Testis (tissue), 3 donors: ENCODE measurements around the gene OR56A5. TPM values are rescaled to one million over a fixed set of nuclear protein-coding genes. Genes with fewer than 3 reads are reported as not detected.

Experiments used
- DNase-seq: peaks from one replicate; pipeline ENCODE4 v3.0.0-alpha.2; 2019
- H3K27ac ChIP-seq, 2 donors: fragments of 200-600 bp; sonication (generic); one replicate each; pipeline ENCODE4 v1.5.1; 2019
- H3K27me3 ChIP-seq: fragments of 200-600 bp; sonication (generic); one replicate; pipeline ENCODE4 v1.5.1; 2019
- H3K36me3 ChIP-seq: fragments of 200-600 bp; sonication (generic); one replicate; pipeline ENCODE4 v1.5.1; 2017; ENCODE audit warnings: low read depth; ENCODE audit errors: missing control alignments
- H3K4me1 ChIP-seq: fragments of 200-600 bp; sonication (generic); one replicate; pipeline ENCODE4 v1.5.1; 2019
- H3K4me3 ChIP-seq, 2 donors: fragments of 200-600 bp; sonication (generic); one replicate each; pipeline ENCODE4 v1.5.1; 2017 to 2019
- H3K9me3 ChIP-seq: fragments of 200-600 bp; sonication (generic); one replicate; pipeline ENCODE4 v1.5.1; 2017
- CTCF ChIP-seq, 3 experiments: fragments of 450-650 bp in 2 of 3; fragments of 200-600 bp in 1 of 3; sonication (generic) in 1 of 3; IDR thresholded peaks; one replicate each; pipeline ENCODE4 v1.5.1; 2016 to 2019; ENCODE audit warnings: antibody characterized with exemption in 3 of 3, mild to moderate bottlenecking in 2 of 3, moderate library complexity in 1 of 3
- POLR2A ChIP-seq: fragments of 450-650 bp; IDR thresholded peaks from one replicate; pipeline ENCODE4 v1.6.1; 2017; ENCODE audit warnings: antibody characterized with exemption, mild to moderate bottlenecking, moderate library complexity
- WGBS, 2 donors: methylation state at CpG; one replicate each; pipeline ENCODE4 v1.1.5; 2018; 5-methylcytosine and 5-hydroxymethylcytosine counted together
- intact Hi-C: fragments of 100-400 bp; cut with DNase I; formaldehyde crosslinking; loops from one replicate; pipeline ENCODE4 v1.15.1; 2023; ENCODE audit warnings: low total_unique reads
- polyA plus RNA-seq: library from polyadenylated mRNA; stranded (reverse); fragments of 350-450 nt; fragmentation: Illumina TruSeq; extraction: RNeasy Lipid Tissue Mini Kit (QIAGEN cat#74804); gene quantifications from one replicate; pipeline ENCODE4 v1.2.3, GENCODE V29; 2014; ENCODE audit warnings: low read depth, low replicate concordance; ENCODE audit not compliant: insufficient read depth
- total RNA-seq, 2 donors: library from RNA; depleted of rRNA; stranded (reverse); fragments of >200 nt; gene quantifications; one replicate each; pipeline ENCODE4 v1.2.3, GENCODE V29; 2016

Gene OR56A5
- total and polyA plus RNA-seq, 3 donors from 2014 or later: not detected

DNA sequence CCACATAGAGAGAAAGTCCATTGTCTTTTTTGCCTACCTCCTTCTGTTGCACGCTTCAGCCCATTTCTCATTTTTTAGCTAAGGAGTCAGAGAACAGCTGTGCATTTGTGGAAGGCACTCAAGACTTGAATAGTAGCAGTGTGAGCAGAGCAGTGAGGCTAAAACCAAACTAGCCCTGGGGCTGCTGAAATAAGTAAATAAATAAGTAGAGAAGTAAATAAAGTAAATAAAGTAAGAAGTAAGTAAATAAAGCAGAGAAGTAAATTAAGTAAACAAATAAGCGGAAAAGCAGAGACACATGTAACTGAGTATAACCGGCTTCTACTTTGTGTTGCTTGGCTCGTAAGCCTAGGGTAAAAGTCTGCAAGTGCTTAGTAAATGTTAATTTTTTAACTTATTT lies 20.9 kb upstream of the OR56A5 start:
- Histone ChIP-seq H3K36me3 (no peaks in the 10 kb centered on the region), H3K27ac (no peak overlapping the region), H3K9me3 (no peaks in the 10 kb centered on the region), H3K4me3 (no peak overlapping the region), H3K4me1 (no peaks in the 10 kb centered on the region), H3K27me3 (no peaks in the 10 kb centered on the region)
- intact Hi-C loops: no loop called here
- 92 to 94% methylated on average over 4 of the region's 4 CpGs for WGBS, 2 donors
- no peak for DNase-seq
- TF ChIP-seq POLR2A (no peak), CTCF (IDR thresholded peaks at IDR 0.05) (no peak)

- intact Hi-C loops: no loop called here
- Histone ChIP-seq H3K4me3 (no peak within 1 kb of the TSS), H3K27me3 (no peaks in the 10 kb centered on the region), H3K27ac (no peak within 1 kb of the TSS), H3K4me1 (no peaks in the 10 kb centered on the region), H3K36me3 (no peaks in the 10 kb centered on the region), H3K9me3 (no peaks in the 10 kb centered on the region)
- WGBS, 2 donors: 76% methylated on average over 1 of the region's 1 CpG
- no peak for TF ChIP-seq CTCF (IDR thresholded peaks at IDR 0.05)
- no peak for TF ChIP-seq POLR2A
- no peak for DNase-seq
Observed at GRCh38 chr11:5986885-5987284, 18.6 kb upstream of the OR56A5 start, which contains the start of gene OR52L1. TSS of gene OR52L1 (minus strand) at chr11:5986985. CDS start at chr11:5986930, 55 bp downstream.

DNA sequence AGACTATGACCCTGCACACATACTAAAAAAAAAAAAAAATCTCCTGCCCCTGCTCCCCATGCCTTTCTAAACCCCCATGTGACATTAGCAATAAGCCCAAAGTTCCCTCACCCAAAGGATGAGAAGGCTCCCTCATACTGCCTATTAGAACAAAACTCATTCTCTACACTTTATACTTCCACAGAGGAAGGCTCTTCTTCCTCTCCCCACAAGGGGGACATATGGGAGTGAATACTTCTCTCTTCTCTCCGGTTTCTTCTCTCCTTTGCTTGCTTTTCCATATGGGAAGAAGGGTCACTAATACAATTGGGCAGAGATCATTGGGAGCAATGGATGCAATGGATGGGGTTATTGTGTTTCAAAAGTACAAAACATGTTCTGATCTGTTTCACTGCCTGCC lies 15.1 kb upstream of the OR56A5 start:
- Histone ChIP-seq H3K9me3 (no peaks in the 10 kb centered on the region), H3K27ac (no peak overlapping the region), H3K4me3 (no peak overlapping the region), H3K27me3 (no peaks in the 10 kb centered on the region), H3K36me3 (no peaks in the 10 kb centered on the region), H3K4me1 (no peaks in the 10 kb centered on the region)
- intact Hi-C loops: no loop called here
- DNase-seq: no peak
- 60 to 69% methylated on average over 1 of the region's 1 CpG for WGBS, 2 donors
- no peak for TF ChIP-seq CTCF (IDR thresholded peaks at IDR 0.05)

GRCh38 chr11:5973530-5973929 lies 5.2 kb upstream of the OR56A5 start:
- Histone ChIP-seq H3K4me3 (no peak overlapping the region), H3K4me1 (no peaks in the 10 kb centered on the region), H3K36me3 (no peaks in the 10 kb centered on the region), H3K27me3 (no peaks in the 10 kb centered on the region), H3K9me3 (no peaks in the 10 kb centered on the region), H3K27ac (no peak overlapping the region)
- no peak for DNase-seq
- WGBS, 2 donors: 70 to 88% methylated on average over 1 of the region's 1 CpG
- no peak for TF ChIP-seq POLR2A
- TF ChIP-seq CTCF (IDR thresholded peaks at IDR 0.05): no peak
- intact Hi-C loops: no loop called here

GRCh38 chr11:5967708-5968107 lies 586 bp downstream of the OR56A5 start:
- intact Hi-C loops: no loop called here
- H3K36me3 ChIP-seq: no peaks in the 10 kb centered on the region
- H3K4me1 ChIP-seq: no peaks in the 10 kb centered on the region
- TF ChIP-seq CTCF (IDR thresholded peaks at IDR 0.05) (no peak), POLR2A (no peak)
- H3K4me3 ChIP-seq: no peak overlapping the region
- 51 to 83% methylated on average over 3 of the region's 3 CpGs for WGBS, 2 donors
- no peaks in the 10 kb centered on the region for H3K27me3 ChIP-seq
- H3K9me3 ChIP-seq: no peaks in the 10 kb centered on the region
- H3K27ac ChIP-seq: no peak overlapping the region
- no peak for DNase-seq
